PC-9 (cell line): ENCODE data around the gene MAP3K20. TPM values are rescaled to one million over a fixed set of nuclear protein-coding genes. Genes with fewer than 3 reads are reported as not detected.
"Not testable (repeated sequence)": the region's sequence is repeated elsewhere in the genome, so short reads cannot be mapped to it uniquely, and the experiment has no call there.

Experiments used
- BruUV-seq: library from RNA; stranded (reverse); fragments of 400-500 nt; replicated peaks from 2 replicates; lab custom pipeline; 2021; lab: Mats Ljungman, UMichigan
- CTCF ChIA-PET: fragments of 300-600 bp; sonication (Branson Sonifier 250); formaldehyde crosslinking; loops from one replicate; lab custom pipeline; 2022; ENCODE audit warnings: antibody characterized with exemption; lab: Charles Lee
- POLR2A ChIA-PET: fragments of 300-600 bp; sonication (Branson Sonifier 250); formaldehyde crosslinking; loops from one replicate; lab custom pipeline; 2022; ENCODE audit warnings: antibody characterized with exemption; ENCODE audit not compliant: unreplicated experiment; lab: Charles Lee
- DNase-seq, 2 experiments: peaks; one replicate each; pipeline versions ENCODE4 v3.0.0 to v3.0.0-alpha.2; 2015 to 2022; ENCODE audit warnings: mixed read lengths in 1 of 2
- H2AFZ ChIP-seq: fragments of 200-600 bp; sonication (generic); 2 replicates; pipeline ENCODE4 v1.8.1; 2017; ENCODE audit warnings: antibody characterized with exemption
- H3F3A ChIP-seq: fragments of 200-600 bp; sonication (generic); 2 replicates; pipeline ENCODE4 v1.8.1; 2017; ENCODE audit warnings: antibody characterized with exemption, mild to moderate bottlenecking, low read depth; ENCODE audit not compliant: insufficient read depth
- H3K27ac ChIP-seq: fragments of 200-600 bp; sonication (generic); 2 replicates; pipeline ENCODE4 v1.6.1; 2016; ENCODE audit warnings: mixed run types
- H3K27me3 ChIP-seq: fragments of 200-600 bp; sonication (generic); 2 replicates; pipeline ENCODE4 v1.6.1; 2016; ENCODE audit warnings: low read depth, mixed run types; ENCODE audit not compliant: insufficient read depth
- H3K36me3 ChIP-seq: fragments of 200-600 bp; sonication (generic); 2 replicates; pipeline ENCODE4 v1.6.1; 2016; ENCODE audit warnings: low read depth, mixed run types
- H3K4me1 ChIP-seq: fragments of 200-600 bp; sonication (generic); replicated peaks from 2 replicates; pipeline ENCODE4 v1.6.1; 2016; ENCODE audit warnings: mixed run types; ENCODE audit not compliant: insufficient read depth
- H3K4me2 ChIP-seq: fragments of 200-600 bp; sonication (generic); 2 replicates; pipeline ENCODE4 v1.6.1; 2017; ENCODE audit warnings: mixed run types
- H3K4me3 ChIP-seq: fragments of 200-600 bp; sonication (generic); 2 replicates; pipeline ENCODE4 v1.6.1; 2016; ENCODE audit warnings: mixed run types
- H3K79me2 ChIP-seq: fragments of 200-600 bp; sonication (generic); 2 replicates; pipeline ENCODE4 v1.6.1; 2017; ENCODE audit warnings: low read depth, mixed run types
- H3K9me2 ChIP-seq: fragments of 200-600 bp; sonication (generic); 2 replicates; pipeline ENCODE4 v1.8.1; 2017; ENCODE audit warnings: mild to moderate bottlenecking; ENCODE audit not compliant: insufficient read depth
- H3K9me3 ChIP-seq: fragments of 200-600 bp; sonication (generic); 2 replicates; pipeline ENCODE4 v1.8.1; 2016; ENCODE audit warnings: low read depth; ENCODE audit not compliant: insufficient read depth
- H4K20me1 ChIP-seq: fragments of 200-600 bp; sonication (generic); 2 replicates; pipeline ENCODE4 v1.8.1; 2017; ENCODE audit not compliant: insufficient read depth
- CTCF ChIP-seq: fragments of 200-600 bp; sonication (generic); conservative IDR thresholded peaks from 2 replicates; pipeline ENCODE4 v1.6.1; 2017; ENCODE audit warnings: mixed run types, antibody characterized with exemption, mild to moderate bottlenecking, moderate library complexity
- EZH2 ChIP-seq: fragments of 200-600 bp; sonication (generic); IDR thresholded peaks from 2 replicates; pipeline ENCODE4 v1.8.0; 2017; ENCODE audit warnings: antibody characterized with exemption, low read depth
- intact Hi-C: fragments of 100-400 bp; cut with micrococcal nuclease; formaldehyde crosslinking; loops from one replicate; pipeline ENCODE4 v1.10.0; 2022; ENCODE audit not compliant: unreplicated experiment
- total RNA-seq: library from RNA; stranded (reverse); gene quantifications from 2 replicates; pipeline ENCODE4 v1.2.3, GENCODE V29; 2021

Gene MAP3K20
- total RNA-seq, 1 experiment from 2014 or later = 58.5 TPM

GRCh38 chr2:173091910-173092309 is 16.3 kb downstream of the MAP3K20 start:
- Histone ChIP-seq H3K36me3 (peaks cover 36% of the 10 kb centered on the region; the same call in 1 of the 2 replicates), H3K4me3 (no peak overlapping the region), H3K27ac (no peak overlapping the region), H4K20me1 (no peaks in the 10 kb centered on the region), H2AFZ (no peak overlapping the region), H3K4me1 (no peaks in the 10 kb centered on the region), H3K4me2 (no peak overlapping the region), H3K27me3 (no peaks in the 10 kb centered on the region), H3K9me3 (no peaks in the 10 kb centered on the region), H3F3A (no peaks in the 10 kb centered on the region; the same call in 1 of the 2 replicates), H3K79me2 (peaks cover 51% of the 10 kb centered on the region), H3K9me2 (no peaks in the 10 kb centered on the region)
- TF ChIP-seq EZH2 = no peak
- no peak for TF ChIP-seq CTCF
- CTCF ChIA-PET = no interaction called here
- DNase-seq = no peak
- intact Hi-C loops = no loop called here
- BruUV-seq = no TSS peak
- POLR2A ChIA-PET = no interaction called here

DNA sequence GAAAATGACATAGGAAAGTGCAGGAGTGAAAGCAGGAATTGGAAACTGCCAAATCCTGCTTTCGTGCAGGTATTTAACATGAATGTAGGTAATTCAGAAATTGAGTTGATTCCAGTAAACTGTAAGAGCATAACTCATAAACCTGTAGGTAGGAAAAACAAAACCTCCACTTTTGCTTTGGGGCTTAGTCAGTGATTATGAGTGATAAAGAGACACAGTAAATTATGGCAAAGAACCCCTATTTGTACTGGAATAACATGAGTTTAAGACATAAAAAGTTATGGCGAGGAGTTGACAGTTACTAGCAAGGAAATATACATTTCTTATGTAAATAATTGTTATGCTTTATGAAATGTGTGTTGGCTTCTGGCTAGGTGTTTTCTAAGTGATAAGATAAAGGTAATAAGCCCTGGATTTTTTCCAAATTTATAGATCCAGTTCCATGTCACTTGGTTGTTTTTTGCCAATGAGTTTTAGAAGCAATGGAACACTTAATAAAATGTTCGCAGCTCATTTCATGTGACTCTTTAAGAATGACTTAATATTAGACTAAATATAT is 17.3 kb downstream of the MAP3K20 start:
- peaks cover 41% of the 10 kb centered on the region for H3K79me2 ChIP-seq

GRCh38 chr2:173093617-173094016 is 18.0 kb downstream of the MAP3K20 start:
- H4K20me1 ChIP-seq, H3K4me3 ChIP-seq, POLR2A ChIA-PET, BruUV-seq, H3K4me2 ChIP-seq, H3K9me3 ChIP-seq, H3K27me3 ChIP-seq, H3F3A ChIP-seq, intact Hi-C loops, DNase-seq, H3K9me2 ChIP-seq, H2AFZ ChIP-seq, CTCF ChIA-PET, H3K4me1 ChIP-seq, H3K27ac ChIP-seq: not testable (repeated sequence)
- Histone ChIP-seq H3K79me2 (peaks cover 39% of the 10 kb centered on the region), H3K36me3 (peaks cover 31% of the 10 kb centered on the region; the same call in 1 of the 2 replicates)

More for the DNA sequence above, 17.3 kb downstream of the MAP3K20 start:
- Histone ChIP-seq H3F3A (no peaks in the 10 kb centered on the region; the same call in 1 of the 2 replicates), H4K20me1 (no peaks in the 10 kb centered on the region), H3K4me2 (no peak overlapping the region), H3K9me3 (no peaks in the 10 kb centered on the region), H3K36me3 (peaks cover 34% of the 10 kb centered on the region; the same call in 1 of the 2 replicates), H3K4me1 (no peaks in the 10 kb centered on the region), H2AFZ (no peak overlapping the region), H3K9me2 (no peaks in the 10 kb centered on the region), H3K27ac (no peak overlapping the region), H3K27me3 (no peaks in the 10 kb centered on the region), H3K4me3 (no peak overlapping the region)
- POLR2A ChIA-PET = no interaction called here
- CTCF ChIA-PET = no interaction called here
- intact Hi-C loops = no loop called here
- BruUV-seq = no TSS peak
- peak in 1 of 2 experiments; percentile 32 for DNase-seq
- TF ChIP-seq CTCF = no peak
- TF ChIP-seq EZH2 = no peak
